Stimulated activated CD4-positive, alpha-beta T cell treated with anti-CD3 and anti-CD28 coated beads, Interleukin-12 subunit alpha, Interleukin-12 subunit beta, amount 100 ng/mL, for 48 hours (primary cell): ENCODE data around the gene EXOG.

Experiments used
- DNase-seq, 3 donors: peaks; one replicate each; pipeline ENCODE4 v3.0.0-alpha.2; 2020; ENCODE audit warnings: low read depth in 2 of 3, low spot score in 1 of 3

The EXOG gene

GRCh38 chr3:38509732-38510131, 13.6 kb downstream of the EXOG start:
- no peak for DNase-seq

- no peak for DNase-seq
Measured at GRCh38 chr3:38510631-38511030, 14.5 kb downstream of the EXOG start.

- DNase-seq = no peak
Measured at GRCh38 chr3:38511546-38511945, 15.4 kb downstream of the EXOG start.

GRCh38 chr3:38515367-38515766, 19.2 kb downstream of the EXOG start:
- no peak for DNase-seq

DNA sequence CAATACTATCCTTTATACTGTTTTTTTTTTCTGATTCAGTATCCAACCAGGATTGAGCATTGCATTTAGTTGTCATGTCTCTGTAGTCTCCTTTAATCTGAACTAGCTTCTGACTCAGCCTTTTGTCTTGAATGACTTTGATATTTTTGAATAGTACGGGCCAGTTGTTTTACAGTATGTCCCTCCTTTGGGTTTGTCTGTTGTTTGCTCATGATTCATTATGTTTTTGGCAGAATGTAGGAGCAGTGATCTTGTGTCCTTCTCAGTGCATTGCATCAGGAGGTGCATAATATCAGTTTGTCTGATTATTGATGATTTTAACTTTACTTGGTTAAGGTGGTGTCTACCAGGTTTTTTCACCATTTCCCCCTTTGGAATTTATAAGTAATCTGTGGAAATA, 20.5 kb downstream of the EXOG start:
- DNase-seq = no peak

DNA sequence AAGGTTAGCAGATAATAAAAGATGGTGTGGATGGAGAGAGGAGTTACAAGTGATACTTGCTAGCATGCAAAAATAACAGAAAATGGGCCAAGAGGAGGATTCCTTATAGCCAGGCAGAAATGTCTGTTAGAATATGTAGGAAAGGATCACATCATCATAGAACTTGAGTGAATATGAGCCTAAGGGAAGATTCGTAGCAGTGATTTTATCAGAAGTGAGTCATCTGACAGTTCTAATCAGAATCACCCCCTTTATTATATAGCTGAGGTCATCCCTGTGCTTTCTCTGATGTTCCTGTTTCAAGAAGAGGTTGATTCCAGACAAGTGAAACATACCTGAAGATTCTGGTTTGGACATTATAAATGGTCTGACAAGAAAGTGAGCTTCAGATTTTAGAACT, 22.9 kb downstream of the EXOG start:
- no peak for DNase-seq

- DNase-seq = no peak
Measured at GRCh38 chr3:38519651-38520050, 23.5 kb downstream of the EXOG start.

GRCh38 chr3:38521391-38521987, 25.3 kb downstream of the EXOG start:
- peak; percentile 36 to 55 (median 41) for DNase-seq

DNA sequence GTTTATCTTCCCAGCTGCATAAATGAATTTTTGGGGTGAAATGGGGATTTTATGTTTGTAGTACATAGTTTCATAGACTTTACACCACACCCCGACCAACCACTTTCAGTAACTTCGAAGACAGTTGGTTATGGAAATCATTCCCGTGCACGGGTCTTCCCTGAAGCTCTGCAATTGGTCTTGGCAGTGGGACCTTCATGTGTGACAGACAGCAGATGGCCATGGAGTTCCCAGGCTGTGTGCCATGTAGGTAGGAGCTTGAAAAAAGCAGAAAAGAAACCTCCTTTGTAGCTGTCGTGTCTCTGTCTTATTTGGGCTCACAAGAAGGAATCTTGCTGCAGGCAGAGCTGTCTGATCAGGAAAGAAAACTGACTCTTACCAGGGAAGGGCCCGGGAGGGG, 25.9 kb downstream of the EXOG start:
- no peak for DNase-seq

DNA sequence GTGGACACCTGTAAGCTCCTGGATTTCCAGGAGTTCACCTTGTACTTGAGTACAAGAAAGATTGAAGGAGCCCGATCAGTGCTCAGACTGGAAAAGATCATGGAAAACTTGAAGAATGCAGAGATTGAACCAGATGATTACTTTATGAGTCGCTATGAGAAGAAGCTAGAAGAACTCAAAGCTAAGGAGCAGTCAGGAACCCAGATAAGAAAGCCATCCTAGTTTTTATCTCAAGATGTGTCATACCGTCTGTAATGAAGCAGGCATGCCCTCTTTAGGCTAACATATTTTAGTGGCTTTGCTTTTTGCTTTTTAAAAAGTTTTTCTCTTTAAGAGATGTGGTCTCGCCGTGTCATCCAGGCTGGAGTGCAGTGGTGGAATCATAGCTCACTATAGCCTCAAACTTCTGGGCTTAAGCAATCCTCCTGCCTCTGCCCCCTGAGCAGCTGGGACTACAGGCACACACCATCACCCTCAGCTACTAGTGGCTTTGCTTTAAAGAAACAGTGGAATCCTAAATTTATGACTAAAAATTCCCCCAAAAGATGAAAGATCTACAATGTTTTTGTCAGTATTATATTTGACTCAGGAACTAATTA, 28.1 kb downstream of the EXOG start:
- DNase-seq = no peak

DNA sequence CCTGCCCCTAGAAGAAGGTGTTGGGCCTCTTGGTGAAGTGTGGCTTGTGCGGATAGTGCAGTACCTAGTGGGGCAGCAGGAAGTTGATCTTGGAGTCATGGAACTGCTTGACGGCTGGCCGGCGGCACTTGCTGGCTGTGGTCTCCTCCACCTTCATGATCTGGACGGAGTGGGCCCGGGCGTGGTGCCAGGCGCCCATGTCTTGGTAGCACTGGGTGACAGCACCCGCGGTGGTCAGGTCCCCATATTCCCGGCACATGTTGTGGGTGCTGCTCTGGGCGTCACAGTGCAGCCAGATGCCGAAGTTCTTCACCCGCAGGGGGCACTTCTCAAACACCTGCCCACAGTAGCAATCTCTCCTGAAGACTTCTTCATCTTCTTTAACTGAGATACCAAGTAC, 30.7 kb downstream of the EXOG start:
- DNase-seq = no peak

DNA sequence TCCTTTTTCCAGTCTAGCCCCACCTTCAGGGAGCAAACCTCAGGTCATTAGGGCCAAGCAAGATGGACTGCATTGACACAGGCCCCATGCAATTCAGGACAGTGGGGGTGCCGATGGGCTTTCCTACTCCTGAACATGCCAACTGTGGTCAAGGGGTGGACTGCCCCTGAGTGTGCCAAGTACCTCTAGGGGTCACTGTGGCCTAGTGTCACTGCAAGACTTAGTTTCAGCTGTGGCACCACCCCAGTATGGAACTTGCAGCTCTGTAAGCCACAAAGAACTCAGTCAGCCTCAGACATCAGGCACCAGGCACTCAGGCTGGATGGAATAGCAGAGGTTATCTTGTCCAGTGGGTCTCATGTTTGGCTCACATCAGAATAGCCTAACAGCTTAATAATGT, 32.3 kb downstream of the EXOG start:
- no peak for DNase-seq

GRCh38 chr3:38532529-38532928, 36.4 kb downstream of the EXOG start:
- DNase-seq = no peak

GRCh38 chr3:38533285-38533976, 37.3 kb downstream of the EXOG start:
- DNase-seq = no peak

DNA sequence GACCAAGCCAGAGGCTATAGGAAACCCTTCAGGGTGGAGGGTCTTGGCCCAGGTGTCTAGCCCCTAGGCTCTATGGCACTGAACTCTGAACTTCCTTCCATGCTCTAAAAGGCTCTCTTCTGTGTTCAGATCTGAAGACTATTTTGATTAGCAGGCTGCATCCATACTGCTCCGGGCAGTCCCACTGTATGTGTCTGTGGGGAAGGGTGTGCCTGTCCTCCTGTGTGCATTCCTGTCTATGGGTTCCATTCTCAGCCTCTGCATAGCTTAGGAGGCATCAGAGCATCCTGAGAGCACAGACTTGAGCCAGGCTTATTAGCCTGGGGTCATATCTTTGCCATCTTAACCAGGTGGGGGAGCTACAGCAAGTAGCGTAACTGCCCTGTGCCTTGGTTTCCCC, 38.0 kb downstream of the EXOG start:
- no peak for DNase-seq

DNA sequence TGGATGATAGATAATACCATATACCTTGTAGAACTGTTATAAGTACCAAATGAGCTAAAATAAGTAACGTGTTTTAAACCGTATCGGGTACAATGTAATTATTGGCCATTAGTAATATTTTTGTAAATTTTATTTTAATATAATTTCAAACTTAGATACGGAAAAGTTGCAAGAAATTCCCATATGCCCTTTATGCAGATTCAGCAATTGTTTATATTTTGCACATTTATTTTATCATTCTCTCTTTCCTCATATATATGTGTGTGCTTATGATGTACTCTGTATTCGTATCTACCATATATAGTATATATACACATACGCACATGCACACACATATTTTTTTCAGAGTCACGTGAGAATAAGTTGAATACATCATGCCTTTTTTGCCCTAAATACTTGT, 38.5 kb downstream of the EXOG start:
- no peak for DNase-seq

DNA sequence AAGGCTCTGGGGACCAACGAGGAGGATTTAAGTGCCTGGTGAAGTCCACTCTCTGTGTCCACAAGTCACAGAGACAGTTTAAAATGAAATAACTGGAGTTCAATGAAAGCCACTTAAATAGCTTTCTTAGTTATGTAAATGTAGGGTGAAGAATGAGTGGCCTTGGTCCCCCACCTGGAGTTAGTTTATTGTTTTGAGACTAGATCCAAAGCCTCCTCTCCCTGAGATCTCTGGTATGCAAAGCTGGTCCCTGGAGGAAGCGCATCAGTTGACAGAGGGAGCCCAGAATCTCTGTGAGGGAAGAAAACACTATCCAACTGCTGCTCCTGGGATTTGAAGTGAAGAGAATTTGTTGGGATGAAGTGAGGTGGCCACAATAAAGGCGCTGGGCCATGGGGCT, 40.5 kb downstream of the EXOG start:
- DNase-seq = no peak

DNA sequence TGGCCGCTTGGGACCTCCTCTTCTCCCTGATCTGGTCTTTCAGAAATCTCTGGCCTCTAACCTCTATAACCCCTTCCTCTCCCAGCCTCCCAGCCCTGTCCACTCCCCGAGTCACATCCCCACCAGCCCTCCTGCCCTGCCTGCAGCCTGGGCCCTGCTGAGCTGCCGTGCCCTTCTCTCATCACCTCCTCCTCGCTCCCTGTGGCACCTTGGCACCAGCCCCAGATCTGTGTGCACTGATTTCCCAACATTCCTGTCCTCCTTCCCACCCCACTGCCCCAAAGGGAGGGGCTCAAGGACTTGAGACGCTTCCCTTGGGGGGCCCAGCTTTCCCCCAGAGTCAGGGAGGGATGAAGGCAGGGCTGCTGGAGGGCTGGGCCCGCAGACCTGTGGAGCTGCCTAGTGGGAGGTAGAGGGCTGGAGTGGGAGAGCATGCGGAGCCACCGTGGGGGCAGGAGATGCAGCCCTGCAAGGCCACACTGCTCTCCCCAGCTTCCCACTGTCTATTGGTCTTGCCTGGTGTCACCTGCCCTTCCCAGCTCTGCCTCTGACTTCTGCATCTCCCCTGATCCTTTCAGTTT, 42.7 kb downstream of the EXOG start:
- DNase-seq = no peak

GRCh38 chr3:38541806-38542205, 45.7 kb downstream of the EXOG start:
- DNase-seq = no peak

GRCh38 chr3:38542401-38543298, 46.5 kb downstream of the EXOG start:
- DNase-seq = no peak

DNA sequence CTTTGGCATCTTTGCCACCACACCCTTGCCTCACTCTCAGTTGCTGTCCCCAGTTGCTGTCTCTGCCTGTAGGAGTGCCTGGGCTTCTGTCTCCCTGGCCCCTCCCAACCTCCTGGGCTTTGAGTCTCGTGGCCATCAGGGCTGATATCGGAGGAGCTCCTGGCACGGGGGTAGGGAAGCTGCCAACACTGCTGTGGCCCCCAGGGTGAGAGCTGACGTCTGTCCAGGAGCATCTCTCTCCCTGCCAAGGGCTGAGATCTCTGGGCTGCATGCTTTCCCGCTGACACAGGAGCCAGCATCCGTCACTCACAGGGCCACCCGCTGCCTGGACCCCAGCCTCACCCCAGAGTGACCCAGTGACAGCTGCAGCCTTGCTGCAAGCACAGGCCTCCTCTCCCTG, 47.4 kb downstream of the EXOG start:
- no peak for DNase-seq
